Body of pancreas (tissue), 4 donors: ENCODE data around the gene WDFY3.

Experiments used
- CTCF ChIP-seq, 7 experiments: fragments of 450-650 bp in 4 of 7; fragments of 200-600 bp in 3 of 7; sonication (generic) in 3 of 7; IDR thresholded peaks; one replicate each; pipeline ENCODE4 v1.5.1; 2016 to 2019; ENCODE audit warnings: antibody characterized with exemption in 7 of 7
- POLR2A ChIP-seq, 3 donors: fragments of 450-650 bp; IDR thresholded peaks; one replicate each; pipeline ENCODE4 v1.6.1; 2016; ENCODE audit warnings: antibody characterized with exemption in 3 of 3, mild to moderate bottlenecking in 2 of 3

DNA sequence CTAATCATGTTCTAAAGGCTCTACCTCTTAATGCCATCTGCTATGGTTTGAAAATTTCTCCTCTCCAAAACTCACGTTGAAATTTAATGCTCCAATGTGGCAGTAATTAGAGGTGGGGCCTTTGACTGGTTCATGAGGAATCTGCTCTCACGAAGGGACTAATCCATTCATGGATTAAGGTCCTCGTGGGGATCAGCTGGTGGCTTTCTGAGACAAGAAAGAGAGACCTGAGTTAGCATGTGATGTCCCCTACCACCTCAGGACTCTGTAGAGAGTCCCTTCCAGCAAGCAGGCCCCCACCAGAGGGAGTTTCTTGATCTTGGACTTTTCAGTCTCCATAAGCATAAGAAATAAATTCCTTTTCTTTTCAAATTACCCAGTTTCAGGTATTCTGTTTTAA is 65.3 kb downstream of the WDFY3 start:
- no peak for TF ChIP-seq POLR2A (IDR thresholded peaks at IDR 0.05)
- TF ChIP-seq CTCF (IDR thresholded peaks at IDR 0.05): no peak
